HUES6 (cell line): Measurements from ENCODE around the gene LITAFD.
"Not testable (repeated sequence)": the region's sequence is repeated elsewhere in the genome, so short reads cannot be mapped to it uniquely, and the experiment has no call there.

ENCODE experiments used
- H3K27ac ChIP-seq: 2 replicates; pipeline ENCODE4 v1.7.0; 2013; ENCODE audit warnings: low read depth, mild to moderate bottlenecking, low read length, inconsistent platforms
- H3K27me3 ChIP-seq: 2 replicates; pipeline ENCODE4 v1.6.1; 2013; ENCODE audit warnings: low read length; ENCODE audit not compliant: control insufficient read depth, insufficient read depth
- H3K36me3 ChIP-seq: 2 replicates; pipeline ENCODE4 v1.6.1; 2013; ENCODE audit warnings: low read length; ENCODE audit not compliant: control insufficient read depth, insufficient read depth
- H3K4me1 ChIP-seq: 2 replicates; pipeline ENCODE4 v1.6.1; 2013; ENCODE audit warnings: low read length; ENCODE audit not compliant: control insufficient read depth, insufficient read depth
- H3K4me3 ChIP-seq: 2 replicates; pipeline ENCODE4 v1.5.1; 2013; ENCODE audit warnings: low read depth, low read length
- H3K9ac ChIP-seq: one replicate; pipeline ENCODE4 v1.6.1; 2013; ENCODE audit warnings: mild to moderate bottlenecking, low read length
- H3K9me3 ChIP-seq: 2 replicates; pipeline ENCODE4 v1.6.1; 2013; ENCODE audit warnings: low read depth, low read length; ENCODE audit not compliant: control insufficient read depth, insufficient read depth

Gene LITAFD

DNA sequence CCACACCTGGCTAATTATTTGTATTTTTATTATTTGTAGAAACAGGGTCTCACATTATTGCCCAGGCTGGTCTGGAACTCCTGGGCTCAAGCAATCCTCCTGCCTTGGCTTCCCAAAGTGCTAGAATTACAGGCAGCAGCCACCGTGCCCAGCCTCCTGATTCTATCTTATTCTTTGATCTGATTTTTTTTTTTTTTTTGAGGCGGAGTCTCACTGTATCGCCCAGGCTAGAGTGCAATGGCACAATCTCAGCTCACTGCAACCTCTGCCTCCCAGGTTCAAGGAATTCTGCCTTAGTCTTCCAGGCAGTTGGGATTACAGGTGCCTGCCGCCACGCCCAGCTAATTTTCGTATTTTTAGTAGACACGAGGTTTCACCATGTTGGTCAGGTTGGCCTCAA is 6.8 kb upstream of the LITAFD start:
- not testable (repeated sequence) for H3K9me3 ChIP-seq, H3K27me3 ChIP-seq, H3K9ac ChIP-seq, H3K27ac ChIP-seq, H3K36me3 ChIP-seq, H3K4me3 ChIP-seq
- peaks cover 11% of the 10 kb centered on the region for H3K4me1 ChIP-seq

GRCh38 chr16:8877894-8878522 is 4.1 kb upstream of the LITAFD start:
- no peak overlapping the region for H3K27ac ChIP-seq
- no peaks in the 10 kb centered on the region for H3K9me3 ChIP-seq
- no peak overlapping the region for H3K4me3 ChIP-seq
- H3K4me1 ChIP-seq = peaks cover 11% of the 10 kb centered on the region
- no peak overlapping the region for H3K9ac ChIP-seq
- no peaks in the 10 kb centered on the region for H3K36me3 ChIP-seq
- H3K27me3 ChIP-seq = no peaks in the 10 kb centered on the region

DNA sequence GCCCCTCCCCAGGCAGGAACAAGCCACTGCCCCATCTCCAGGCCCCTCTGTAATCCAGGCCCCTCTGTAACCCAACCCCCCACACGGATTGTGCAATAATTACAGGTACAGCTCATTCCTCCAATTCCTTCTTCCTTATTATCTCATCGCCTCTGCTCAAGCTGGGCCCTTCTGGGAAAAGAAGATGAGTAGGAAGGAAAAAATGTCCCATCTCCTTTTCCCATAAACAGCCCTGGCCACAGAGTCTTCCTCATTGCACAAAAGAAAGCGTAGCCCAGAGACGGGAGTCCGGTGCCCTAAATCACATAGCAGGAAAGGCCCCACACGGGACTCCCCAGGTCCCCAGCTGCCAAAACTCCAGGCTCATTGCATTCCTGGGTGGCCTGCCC is 3.6 kb upstream of the LITAFD start:
- Histone ChIP-seq H3K27me3 (no peaks in the 10 kb centered on the region), H3K9me3 (no peaks in the 10 kb centered on the region), H3K4me1 (peaks cover 11% of the 10 kb centered on the region), H3K9ac (no peak overlapping the region), H3K4me3 (no peak overlapping the region), H3K27ac (no peak overlapping the region), H3K36me3 (no peaks in the 10 kb centered on the region)

GRCh38 chr16:8880839-8881510 is 1.2 kb upstream of the LITAFD start:
- H3K36me3 ChIP-seq = no peaks in the 10 kb centered on the region
- no peaks in the 10 kb centered on the region for H3K9me3 ChIP-seq
- H3K27ac ChIP-seq = no peak overlapping the region
- H3K27me3 ChIP-seq = no peaks in the 10 kb centered on the region
- H3K4me3 ChIP-seq = no peak overlapping the region
- H3K4me1 ChIP-seq = peaks cover 23% of the 10 kb centered on the region
- H3K9ac ChIP-seq = no peak overlapping the region

- H3K4me3 ChIP-seq = no peak overlapping the region
- no peaks in the 10 kb centered on the region for H3K27me3 ChIP-seq
- H3K9ac ChIP-seq = no peak overlapping the region
- H3K27ac ChIP-seq = no peak overlapping the region
- H3K4me1 ChIP-seq = peaks cover 31% of the 10 kb centered on the region
- H3K9me3 ChIP-seq = no peaks in the 10 kb centered on the region
- peaks cover 6% of the 10 kb centered on the region for H3K36me3 ChIP-seq
Observed at GRCh38 chr16:8882725-8883377, 700 bp downstream of the LITAFD start.

- no peaks in the 10 kb centered on the region for H3K27me3 ChIP-seq
- no peak overlapping the region for H3K27ac ChIP-seq
- no peaks in the 10 kb centered on the region for H3K9me3 ChIP-seq
- H3K9ac ChIP-seq = no peak overlapping the region
- peaks cover 20% of the 10 kb centered on the region for H3K4me1 ChIP-seq
- no peak overlapping the region for H3K4me3 ChIP-seq
- H3K36me3 ChIP-seq = peaks cover 30% of the 10 kb centered on the region
Observed at GRCh38 chr16:8885674-8886592, 3.8 kb downstream of the LITAFD start.

DNA sequence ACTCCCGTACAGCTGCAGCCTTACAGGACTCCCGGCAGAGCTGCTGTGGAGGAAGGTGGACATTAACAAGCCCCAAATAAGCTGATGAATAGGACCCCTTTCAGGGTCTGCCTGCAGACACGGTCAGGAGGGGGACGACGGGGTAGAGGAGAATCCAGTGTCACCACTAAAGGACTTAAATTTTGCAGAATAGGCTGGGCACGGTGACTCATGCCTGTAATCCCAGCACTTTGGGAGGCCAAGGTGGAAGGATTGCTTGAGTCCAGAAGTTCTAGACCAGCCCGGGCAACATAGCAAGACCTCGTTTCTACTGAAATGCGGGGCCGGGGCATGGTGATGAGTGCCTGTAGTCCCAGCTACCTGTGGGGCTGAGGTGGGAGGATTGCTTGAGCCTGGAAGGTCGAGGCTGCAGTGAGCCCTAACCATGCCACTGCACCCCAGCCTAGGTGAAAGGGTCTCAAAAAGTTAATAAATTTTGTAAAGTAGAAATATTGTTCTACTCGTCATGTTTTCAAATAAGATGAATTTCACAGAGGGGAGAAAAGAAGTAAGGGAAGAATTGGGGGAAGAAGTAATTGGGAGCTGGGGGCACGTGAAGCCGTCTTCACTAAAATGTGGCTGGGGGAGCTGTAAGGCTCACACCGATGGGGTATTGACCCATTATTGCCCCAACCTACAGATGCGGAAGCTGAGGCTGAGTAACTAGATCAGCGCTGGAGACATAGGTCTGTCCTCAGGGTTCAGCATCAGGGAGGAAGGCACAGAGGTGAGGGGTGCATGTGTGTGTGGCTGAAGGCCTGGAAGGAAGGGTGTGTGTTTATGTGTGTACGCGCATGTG is 4.7 kb downstream of the LITAFD start:
- no peak overlapping the region for H3K9ac ChIP-seq
- peaks cover 39% of the 10 kb centered on the region for H3K36me3 ChIP-seq
- no peak overlapping the region for H3K27ac ChIP-seq
- no peaks in the 10 kb centered on the region for H3K9me3 ChIP-seq
- no peaks in the 10 kb centered on the region for H3K27me3 ChIP-seq
- H3K4me1 ChIP-seq = peaks cover 20% of the 10 kb centered on the region
- no peak overlapping the region for H3K4me3 ChIP-seq

DNA sequence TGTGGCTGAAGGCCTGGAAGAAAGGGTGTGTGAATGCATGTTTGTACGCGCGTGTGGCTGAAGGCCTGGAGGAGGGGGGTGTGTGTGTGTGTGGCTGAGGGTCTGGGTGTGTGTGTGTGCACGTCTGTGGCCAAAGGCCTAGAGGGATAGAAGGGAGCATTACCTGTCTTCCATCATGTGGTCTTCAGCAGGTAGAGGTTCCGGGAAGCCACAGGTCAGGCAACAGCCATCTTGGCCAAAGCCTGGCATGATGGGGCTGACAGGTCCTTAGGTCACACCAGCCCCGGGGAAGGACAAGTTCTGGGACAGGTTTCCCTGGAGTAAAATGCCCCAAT is 5.2 kb downstream of the LITAFD start:
- H3K27me3 ChIP-seq = no peaks in the 10 kb centered on the region

DNA sequence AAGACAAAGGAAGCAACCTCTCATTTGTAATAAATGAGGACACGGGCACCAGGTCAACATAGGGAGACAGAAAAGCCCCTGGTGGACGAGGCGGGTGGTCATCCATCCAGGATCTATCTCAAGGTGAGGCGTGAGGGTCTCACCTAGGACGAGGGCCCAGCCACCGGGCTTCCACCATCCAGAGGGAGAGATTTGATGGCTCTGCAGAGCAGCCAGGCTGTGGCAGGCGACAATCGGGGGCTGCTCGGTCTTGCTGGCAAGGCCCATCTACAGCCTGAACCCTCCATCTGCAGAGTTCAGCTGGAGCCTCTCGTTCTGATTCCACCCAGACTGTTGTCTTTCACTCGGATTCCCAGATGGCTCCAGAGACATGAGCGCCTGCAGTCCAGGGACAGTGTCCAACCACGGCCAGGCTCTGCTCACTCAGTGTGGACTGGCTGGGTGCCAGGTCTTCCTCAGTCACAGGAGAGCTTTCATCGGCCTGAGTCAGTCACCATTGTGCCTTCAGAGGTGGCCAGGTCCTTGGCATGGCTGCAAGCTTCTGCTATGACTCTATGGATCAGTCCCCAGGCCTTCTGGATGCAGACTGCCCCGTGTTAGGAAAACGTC is 5.9 kb downstream of the LITAFD start:
- H3K9me3 ChIP-seq = no peaks in the 10 kb centered on the region
- H3K4me1 ChIP-seq = peaks cover 20% of the 10 kb centered on the region
- H3K4me3 ChIP-seq = no peak overlapping the region
- no peaks in the 10 kb centered on the region for H3K27me3 ChIP-seq
- peaks cover 52% of the 10 kb centered on the region for H3K36me3 ChIP-seq
- no peak overlapping the region for H3K9ac ChIP-seq
- H3K27ac ChIP-seq = no peak overlapping the region

More for the DNA sequence above, 5.2 kb downstream of the LITAFD start:
- no peaks in the 10 kb centered on the region for H3K9me3 ChIP-seq
- H3K27ac ChIP-seq = no peak overlapping the region
- peaks cover 20% of the 10 kb centered on the region for H3K4me1 ChIP-seq
- peaks cover 45% of the 10 kb centered on the region for H3K36me3 ChIP-seq
- no peak overlapping the region for H3K9ac ChIP-seq
- no peak overlapping the region for H3K4me3 ChIP-seq
